GM18520 (cell line): ENCODE data around the gene NYNRIN.

ENCODE experiments used
- ATAC-seq: cut with Tn5 transposase; IDR thresholded peaks from one replicate; pipeline ENCODE4 v1.9.1; 2021; ENCODE audit not compliant: unreplicated experiment

Gene NYNRIN

DNA sequence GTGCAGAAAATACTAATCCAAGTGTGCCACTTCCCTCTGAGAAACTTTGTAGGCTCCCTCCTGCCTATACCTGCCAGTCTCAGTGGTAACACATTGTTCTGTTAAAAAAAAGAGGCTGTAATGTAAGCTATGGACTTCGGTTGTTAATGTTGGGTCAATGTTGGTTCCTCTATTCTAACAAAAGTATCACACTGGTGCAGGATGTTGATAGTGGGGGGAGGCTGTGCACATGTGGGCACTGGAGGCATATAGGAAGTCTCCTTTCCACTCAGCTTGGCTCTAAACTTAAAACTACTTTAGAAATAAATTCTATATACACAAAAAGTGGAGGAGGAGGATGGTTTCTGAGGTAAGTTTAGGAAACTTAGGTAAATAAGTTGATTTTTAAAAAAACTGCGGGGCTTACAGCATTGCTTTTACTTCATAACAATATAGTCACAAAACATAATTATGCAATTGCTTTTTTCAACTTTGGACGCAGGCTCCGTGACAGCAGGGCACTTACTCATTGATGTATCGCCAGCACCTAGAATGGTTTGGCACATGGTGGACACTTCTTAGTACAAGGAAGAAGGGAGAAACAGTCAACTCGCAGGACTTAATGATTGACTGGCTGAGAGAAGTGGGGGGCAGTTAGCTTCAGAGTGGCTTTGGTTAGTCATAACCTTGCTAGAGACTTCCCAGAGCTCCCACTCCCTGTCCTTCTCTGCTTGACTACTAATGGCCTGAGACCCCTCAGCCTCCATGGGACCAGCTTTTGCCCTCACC, 7.9 kb upstream of the NYNRIN start:
- ATAC-seq = no peak

DNA sequence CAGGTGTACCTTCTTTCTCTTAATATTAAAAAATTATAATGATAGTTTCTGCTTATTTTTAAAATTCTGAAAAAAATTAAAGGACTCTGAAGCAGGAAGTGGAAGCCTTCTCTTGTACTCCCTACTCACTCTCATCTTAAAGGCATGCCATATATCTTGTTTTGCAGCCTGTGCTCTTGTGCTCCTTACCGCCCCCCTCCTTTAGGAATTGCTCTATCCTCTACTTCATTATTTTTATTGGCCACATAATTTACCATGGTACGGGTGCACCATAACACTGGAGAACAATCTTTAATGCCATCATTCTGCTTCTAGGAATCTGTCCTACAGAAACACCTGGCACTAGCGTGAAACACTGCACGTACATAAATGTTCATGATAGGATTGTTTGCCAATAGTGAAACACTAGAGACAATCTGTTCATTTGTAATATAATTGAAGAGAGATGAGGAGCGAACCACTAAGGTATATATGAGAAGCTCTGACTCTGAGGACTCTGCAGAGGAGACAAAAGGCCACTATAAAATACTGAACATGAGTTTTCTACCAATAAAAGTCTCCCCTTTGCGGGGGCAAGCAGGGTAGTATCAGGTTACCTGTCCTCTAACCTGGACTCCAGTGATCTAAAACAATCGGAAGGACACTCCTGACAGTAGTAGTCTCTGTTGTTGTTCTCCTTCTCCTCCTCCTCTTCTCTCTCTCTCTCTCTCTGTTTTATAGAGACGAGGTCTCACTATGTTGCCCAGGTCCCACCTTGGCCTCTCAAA, 6.3 kb upstream of the NYNRIN start:
- no peak for ATAC-seq

DNA sequence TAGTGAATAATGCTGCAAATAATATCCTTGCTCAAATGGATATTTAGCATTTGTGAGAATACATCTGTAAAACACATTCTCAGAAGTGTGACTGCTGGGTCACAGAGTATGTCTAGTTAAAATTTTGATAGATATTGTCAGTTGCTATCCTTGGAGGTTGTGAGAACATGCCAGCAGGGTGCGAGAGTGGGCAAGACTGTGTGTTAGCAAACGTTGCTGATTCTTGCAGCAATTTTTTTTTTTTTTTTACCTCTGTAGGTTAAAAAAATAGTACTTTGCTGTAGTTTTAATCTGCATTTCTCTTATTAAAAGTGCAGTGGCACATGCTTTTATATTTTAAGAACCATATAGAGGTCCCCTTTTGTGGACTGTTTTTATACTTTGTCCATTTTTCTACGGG, 4.5 kb upstream of the NYNRIN start:
- ATAC-seq = no peak

GRCh38 chr14:24395609-24396582, 2.9 kb upstream of the NYNRIN start:
- ATAC-seq = no peak

DNA sequence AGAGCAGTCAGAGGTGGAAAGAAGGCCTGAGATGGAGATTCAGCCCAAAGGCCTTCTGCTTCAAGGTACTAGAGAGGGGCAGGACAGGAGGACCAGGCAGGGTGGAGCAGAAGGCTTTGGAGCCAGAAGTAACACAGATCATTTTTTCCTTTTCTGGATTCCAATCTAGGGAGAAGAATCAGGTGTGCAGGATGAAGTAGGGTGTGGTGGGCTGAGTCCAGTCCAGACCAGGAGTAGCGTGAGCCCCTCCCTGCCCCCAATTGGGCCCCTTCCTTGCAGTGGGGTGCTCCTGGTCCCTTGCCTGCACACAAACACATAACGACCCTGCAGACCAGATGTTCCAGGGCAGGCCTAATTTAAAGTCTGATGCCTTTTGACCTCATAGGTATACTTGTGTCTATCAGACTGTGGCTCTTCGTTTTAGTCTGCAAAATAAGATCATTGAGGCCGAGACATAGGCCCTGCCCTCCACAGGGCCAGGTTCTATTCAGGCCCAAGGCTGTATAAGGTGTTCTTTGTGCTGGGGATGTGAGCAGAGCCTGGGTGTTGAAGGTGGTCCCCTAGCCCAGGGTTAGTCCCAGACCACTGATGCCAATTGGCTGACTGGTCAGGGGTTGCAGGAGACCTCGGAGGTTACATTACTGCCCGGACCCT, 1.0 kb upstream of the NYNRIN start:
- no peak for ATAC-seq

- ATAC-seq = no peak
These were observed 530 bp upstream of the NYNRIN start for GRCh38 chr14:24398293-24398652.

GRCh38 chr14:24399447-24399822, 632 bp downstream of the NYNRIN start:
- ATAC-seq = no peak

DNA sequence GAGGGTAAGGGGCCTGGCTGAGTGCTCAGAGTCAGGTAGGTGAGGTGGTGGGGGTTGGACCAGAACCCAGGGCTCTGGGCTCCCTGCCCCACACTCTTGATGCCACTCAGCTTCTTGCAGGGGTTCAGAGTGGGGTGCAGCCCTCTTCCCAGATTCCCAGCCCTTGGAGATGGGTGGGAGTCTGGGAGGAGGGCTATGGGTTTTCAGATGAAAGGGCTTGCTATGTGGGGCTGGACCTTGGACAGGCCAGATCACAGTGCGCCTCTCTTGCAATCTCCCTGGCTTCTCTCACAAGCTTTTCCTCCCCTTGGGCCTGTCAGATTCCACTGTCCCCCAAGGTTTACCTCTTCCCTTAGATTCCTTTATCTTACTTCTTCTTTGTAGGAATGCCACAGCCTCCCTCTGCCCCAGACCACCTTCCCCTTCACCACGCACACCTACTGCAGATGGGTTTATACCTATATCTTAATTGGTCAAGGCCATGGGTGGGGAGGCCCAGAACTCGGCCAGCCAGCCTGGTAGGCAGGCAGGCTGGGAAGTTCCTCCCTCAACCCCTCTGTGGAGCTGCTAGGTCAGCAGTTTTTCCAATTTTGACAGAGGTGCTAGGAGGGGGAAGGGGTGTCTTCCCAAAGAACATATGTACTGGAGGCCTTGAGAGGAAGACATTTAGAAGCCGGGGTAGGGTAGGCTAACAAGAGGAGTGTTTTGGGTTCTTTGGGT, 1.4 kb downstream of the NYNRIN start:
- ATAC-seq = no peak

DNA sequence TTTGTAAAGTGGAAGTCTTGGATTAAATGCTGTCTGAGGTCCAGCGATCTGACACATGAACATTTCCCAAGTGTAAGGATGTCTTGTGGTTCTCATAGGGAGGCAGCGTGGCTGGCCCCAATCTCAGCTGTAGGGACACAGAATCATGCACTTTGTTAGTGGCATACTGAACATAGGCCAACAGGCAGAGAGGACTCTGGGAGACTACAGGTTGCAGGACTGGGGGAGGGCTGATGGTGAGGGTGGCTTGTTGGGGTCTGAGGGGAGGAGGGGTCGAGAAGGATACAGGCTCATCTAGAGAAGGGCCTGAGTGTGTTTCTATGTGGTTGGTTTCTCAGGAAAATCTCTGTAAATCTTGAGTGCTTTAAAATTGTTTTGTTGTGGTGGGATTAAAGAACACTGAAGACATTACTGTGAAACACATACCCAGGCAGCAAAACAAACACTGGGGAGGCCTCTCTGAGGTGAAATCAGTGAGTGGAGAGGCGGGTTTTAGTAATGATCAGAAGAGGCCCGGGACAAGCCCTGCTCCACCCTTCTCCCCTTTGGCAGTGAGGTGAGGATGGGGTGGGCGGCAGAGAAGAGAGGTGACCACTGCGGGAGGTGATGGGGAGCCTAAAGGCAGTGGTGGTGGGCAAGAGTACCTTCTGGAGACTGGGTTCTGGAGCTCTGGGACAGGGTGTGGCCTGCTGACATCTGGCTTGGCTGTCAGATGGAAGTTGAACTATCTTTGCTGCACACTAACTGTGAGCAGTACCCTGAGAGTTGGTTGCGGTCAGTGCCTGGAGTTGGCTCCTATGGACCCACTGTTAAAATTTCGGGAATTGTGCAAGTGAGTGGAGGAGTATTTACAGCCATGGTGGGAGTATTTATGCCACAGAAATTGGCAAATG, 3.3 kb downstream of the NYNRIN start:
- no peak for ATAC-seq

DNA sequence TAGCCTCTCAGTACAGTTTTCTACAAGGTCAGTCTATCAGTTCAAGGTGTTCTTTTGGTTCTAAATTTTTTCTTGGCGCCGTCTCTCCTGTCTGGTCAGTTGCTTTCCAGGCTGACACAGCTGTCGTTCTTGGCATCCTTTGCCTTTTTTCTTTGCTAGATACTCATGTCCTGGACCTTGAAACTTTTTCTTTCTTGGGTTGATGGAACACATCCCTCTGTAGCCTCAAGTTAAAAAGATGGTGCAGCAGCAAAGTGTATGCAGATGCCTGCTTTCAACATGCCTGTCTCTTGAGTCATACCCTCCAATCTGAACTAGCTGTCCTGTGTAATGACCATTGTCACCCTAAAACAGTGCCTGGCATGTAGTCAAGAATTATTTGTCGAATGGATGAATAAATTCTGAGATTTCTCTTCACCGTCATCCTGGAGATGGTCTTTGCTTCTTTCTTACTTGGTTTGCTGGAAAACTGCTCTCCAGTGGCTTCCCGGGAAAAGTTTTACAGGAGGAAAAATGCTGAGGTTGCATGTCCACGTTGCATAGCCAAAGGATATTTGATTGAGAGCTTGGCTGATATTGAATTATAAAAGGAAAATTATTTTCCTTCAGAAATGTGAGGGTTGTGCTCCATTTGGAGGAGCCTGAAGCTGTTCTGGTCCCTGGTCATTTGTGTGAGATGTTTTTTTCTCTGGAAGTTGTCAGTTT, 4.6 kb downstream of the NYNRIN start:
- no peak for ATAC-seq

- no peak for ATAC-seq
These were observed 6.0 kb downstream of the NYNRIN start for GRCh38 chr14:24404814-24405213.

GRCh38 chr14:24406416-24406815, 7.6 kb downstream of the NYNRIN start:
- no peak for ATAC-seq

DNA sequence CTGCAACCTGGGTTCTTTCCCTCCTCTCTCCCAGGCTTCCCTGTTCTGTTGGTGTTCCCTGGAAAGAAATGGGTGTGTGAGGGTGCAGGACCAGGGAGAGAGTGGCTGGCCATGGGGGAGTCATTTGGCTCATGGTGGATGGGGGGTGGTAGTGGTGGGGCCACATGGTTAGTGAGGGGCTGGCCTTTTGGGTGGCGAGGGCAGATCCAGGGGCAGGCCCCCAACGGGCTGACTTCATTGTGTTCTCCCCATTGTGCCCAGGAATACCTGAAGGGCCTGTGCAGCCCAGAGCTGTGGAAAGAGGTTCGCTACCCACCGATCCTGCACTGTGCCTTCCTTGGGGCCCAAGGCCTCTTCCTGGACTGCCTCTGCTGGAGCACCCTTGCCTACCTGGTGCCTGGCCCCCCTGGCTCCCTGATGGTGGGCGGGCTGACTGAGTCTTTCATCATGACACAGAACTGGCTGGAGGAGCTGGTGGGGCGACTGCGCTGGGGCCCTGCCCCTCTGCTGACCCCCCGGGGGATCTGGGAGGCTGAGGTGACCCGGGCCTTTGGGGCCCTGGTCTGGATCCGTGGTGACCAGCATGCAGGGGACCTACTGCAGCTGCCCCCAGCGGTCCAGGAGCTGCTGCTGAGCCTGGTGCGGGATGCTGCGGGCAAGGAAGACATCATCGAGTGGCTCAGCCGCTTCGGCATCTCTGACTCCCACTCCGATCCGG, 9.0 kb downstream of the NYNRIN start:
- ATAC-seq = no peak

DNA sequence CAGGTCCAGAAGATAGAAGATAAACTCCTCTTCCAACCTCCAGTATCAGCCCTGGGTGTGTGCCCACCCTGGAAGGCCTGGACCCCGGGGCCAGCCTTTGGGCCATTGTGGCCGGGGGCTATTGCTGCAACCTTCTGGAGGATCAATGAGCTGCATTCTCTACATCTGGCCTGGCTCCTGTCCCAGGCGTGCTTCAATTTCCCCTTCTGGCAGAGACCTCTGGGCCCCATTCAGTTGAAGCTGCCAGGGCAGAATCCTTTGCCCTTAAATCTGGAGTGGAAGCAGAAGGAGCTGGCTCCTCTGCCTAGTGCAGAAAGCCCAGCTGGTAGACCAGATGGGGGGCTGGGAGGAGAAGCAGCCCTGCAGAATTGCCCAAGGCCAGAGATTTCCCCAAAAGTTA, 10.0 kb downstream of the NYNRIN start:
- no peak for ATAC-seq

DNA sequence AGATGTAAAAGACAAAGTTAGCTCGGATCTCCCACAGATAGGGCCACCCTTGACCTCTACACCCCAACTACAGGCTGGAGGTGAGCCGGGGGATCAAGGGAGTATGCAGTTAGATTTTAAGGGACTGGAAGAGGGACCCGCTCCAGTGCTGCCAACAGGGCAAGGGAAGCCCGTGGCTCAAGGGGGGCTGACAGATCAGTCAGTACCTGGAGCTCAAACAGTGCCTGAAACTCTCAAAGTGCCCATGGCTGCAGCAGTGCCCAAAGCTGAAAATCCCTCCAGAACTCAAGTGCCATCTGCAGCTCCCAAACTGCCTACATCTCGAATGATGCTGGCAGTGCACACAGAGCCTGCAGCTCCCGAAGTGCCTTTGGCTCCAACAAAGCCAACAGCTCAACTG, 10.4 kb downstream of the NYNRIN start:
- ATAC-seq = no peak

DNA sequence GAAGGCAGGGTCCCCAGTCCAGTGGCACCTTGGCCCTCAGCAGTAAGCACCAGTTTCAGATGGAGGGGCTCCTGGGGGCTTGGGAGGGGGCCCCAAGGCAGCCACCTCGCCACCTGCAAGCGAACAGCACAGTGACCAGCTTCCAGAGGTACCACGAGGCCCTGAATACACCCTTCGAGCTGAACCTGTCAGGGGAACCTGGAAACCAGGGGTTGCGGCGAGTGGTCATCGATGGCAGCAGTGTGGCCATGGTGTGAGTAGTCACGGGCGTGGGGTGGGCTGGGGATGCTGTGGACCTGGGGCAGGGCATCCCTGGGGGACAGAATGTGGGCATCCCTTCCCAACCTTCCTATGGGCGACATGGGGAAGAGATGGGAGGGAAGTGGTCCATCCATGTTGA, 11.2 kb downstream of the NYNRIN start:
- no peak for ATAC-seq

DNA sequence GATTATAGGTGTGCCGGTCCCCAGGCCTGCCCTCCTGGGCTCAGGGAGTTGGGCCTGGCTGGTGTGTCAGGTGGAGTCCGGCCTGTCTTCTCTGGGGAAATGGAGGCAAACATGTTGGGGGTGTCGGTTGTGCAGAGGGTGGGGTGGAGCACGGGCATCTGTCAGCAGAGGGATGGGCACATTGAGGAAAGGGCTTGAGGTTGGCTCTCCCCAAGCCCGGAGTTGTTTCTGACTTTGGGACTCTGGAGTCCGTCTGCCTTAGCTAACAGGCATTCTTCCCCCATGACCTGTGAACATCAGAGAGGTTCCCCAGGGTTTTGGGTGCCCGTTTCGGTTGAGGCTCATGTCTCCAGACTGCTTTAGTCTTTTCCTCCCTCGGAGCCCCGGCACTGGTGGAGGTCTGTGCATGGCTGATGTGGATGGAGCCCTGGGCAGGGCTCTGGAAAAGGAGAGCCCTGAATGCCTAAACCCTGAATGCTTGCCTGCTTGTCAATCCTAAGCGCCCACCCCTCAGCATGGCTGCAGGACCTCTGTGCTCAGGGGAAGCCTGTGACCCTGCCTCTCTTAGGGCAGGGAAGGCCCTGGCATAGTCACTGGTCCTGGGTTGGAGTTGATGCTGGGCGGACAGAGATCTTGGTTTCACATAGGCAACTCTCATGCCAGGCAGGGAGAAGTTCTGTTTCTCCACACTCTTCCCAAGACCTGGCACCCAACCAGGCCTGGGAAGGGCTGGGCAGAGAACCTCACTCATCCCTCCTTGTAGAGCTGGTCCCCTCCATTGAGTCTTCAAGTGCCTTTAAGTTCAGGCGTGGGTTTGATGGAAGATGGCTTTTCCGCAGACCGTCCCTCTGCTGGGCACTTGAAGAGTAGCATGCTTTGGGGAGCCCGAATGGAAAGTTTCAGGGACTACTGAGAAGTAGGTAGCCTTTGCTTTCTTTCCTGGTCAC, 12.9 kb downstream of the NYNRIN start:
- no peak for ATAC-seq
